ENCODE measurements around the gene MRPS34.

Gene MRPS34

DNA sequence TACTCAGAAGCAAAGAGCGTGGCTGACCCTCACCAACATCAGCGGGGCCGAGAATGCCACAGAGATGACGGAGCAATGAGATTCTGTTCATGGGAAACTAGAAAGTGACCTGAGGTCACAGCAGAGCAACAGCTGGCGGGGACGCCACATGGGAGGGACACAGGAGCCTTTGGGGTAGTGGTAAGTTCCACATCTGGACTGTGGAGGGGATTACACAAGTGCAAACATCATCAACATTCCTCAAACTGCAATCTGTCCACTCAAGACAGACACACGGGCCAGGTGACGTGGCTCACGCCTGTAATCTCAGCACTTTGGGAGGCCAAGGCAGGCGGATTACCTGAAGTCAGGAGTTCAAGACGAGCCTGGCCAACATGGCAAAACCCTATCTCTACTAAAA, 42.5 kb upstream of the MRPS34 start:
- DNase-seq (ENCODE audit: extremely low read depth, insufficient read length) = no peak

DNA sequence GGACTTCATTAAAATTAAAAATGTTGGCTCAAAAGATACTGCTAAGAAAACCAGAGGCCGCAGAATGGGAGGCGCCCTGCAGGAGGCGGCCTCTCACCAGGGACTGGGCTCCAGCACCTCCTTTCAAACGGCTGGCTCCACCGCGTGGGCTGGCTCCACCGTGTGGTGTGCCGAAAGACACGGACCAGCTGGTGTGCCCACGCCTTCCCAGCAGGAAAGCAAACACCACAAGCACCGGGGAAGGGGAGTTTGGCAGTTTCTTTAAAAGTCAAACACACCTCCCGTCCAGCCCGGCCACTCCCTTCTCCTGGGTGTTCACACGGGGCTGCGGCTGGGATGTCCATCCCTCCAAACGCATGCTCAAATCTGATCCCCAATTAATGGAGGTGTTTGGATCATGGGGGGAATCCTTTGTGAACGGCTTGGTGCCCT, 39.8 kb upstream of the MRPS34 start:
- Histone ChIP-seq H3K27me3 (replicated peaks; ENCODE audit: control insufficient read depth, insufficient read depth, low read length) (no peaks in the 10 kb centered on the region), H3K4me3 (replicated peaks; ENCODE audit: low read depth, low read length) (no peak overlapping the region), H3K36me3 (ENCODE audit: control insufficient read depth, insufficient read depth, low read length) (peaks cover 9% of the 10 kb centered on the region)
- no peak for DNase-seq (ENCODE audit: extremely low read depth, insufficient read length)
- TF ChIP-seq, protein P1, sequence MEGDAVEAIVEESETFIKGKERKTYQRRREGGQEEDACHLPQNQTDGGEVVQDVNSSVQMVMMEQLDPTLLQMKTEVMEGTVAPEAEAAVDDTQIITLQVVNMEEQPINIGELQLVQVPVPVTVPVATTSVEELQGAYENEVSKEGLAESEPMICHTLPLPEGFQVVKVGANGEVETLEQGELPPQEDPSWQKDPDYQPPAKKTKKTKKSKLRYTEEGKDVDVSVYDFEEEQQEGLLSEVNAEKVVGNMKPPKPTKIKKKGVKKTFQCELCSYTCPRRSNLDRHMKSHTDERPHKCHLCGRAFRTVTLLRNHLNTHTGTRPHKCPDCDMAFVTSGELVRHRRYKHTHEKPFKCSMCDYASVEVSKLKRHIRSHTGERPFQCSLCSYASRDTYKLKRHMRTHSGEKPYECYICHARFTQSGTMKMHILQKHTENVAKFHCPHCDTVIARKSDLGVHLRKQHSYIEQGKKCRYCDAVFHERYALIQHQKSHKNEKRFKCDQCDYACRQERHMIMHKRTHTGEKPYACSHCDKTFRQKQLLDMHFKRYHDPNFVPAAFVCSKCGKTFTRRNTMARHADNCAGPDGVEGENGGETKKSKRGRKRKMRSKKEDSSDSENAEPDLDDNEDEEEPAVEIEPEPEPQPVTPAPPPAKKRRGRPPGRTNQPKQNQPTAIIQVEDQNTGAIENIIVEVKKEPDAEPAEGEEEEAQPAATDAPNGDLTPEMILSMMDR (IDR thresholded peaks at IDR 0.05; ENCODE audit: insufficient read depth, low read length, poor library complexity, severe bottlenecking) = peak; percentile 40

More for the DNA sequence above, 42.5 kb upstream of the MRPS34 start:
- Histone ChIP-seq H3K27me3 (replicated peaks; ENCODE audit: control insufficient read depth, insufficient read depth, low read length) (no peaks in the 10 kb centered on the region), H3K4me3 (replicated peaks; ENCODE audit: low read depth, low read length) (no peak overlapping the region), H3K36me3 (ENCODE audit: control insufficient read depth, insufficient read depth, low read length) (peaks cover 4% of the 10 kb centered on the region)
- TF ChIP-seq, protein P1 (IDR thresholded peaks at IDR 0.05; ENCODE audit: insufficient read depth, low read length, poor library complexity, severe bottlenecking) = no peak

DNA sequence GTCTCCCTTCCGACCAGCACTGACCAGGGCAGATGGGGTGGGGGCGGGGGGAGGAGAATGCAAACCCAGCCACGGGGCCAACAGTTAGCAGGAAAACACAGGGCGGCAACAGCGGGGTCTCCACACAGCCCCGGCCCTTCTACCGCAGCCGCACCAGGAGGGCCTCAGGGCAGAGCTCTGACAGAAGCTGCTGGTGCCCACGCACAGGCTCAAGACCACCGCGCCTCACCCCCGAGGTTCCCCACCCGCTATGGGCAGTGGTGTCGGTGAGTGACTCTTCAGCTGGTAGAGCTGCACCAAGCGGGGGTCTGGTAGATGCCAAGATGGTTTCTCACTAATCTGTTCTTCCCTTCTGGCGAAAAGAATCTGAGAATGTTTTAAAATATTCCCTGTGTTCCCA, 37.6 kb upstream of the MRPS34 start:
- TF ChIP-seq, protein P1 (IDR thresholded peaks at IDR 0.05; ENCODE audit: insufficient read depth, low read length, poor library complexity, severe bottlenecking) = no peak
- H3K27me3 ChIP-seq (replicated peaks; ENCODE audit: control insufficient read depth, insufficient read depth, low read length) = no peaks in the 10 kb centered on the region
- DNase-seq (ENCODE audit: extremely low read depth, insufficient read length) = no peak
- peaks cover 7% of the 10 kb centered on the region for H3K36me3 ChIP-seq (ENCODE audit: control insufficient read depth, insufficient read depth, low read length)
- no peak overlapping the region for H3K4me3 ChIP-seq (replicated peaks; ENCODE audit: low read depth, low read length)

DNA sequence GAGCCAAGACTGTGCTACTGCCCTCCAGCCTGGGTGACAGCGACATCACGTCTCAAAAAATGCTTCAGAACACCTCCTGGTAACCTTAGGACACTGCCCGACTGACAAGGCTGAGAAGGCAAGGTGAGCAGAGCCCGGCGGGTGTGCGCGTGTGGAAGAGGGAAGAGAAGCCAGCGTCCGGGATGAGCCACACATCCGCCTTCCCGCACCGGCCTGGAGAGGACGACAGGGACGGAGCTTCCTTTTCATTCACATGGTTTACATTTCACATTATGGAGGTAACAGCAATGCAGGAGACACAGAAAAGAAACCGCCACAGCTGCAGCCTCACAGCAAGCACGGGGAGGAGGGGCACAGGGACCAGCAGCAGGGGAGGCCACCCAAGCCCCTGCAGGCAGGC, 37.2 kb upstream of the MRPS34 start:
- Histone ChIP-seq H3K4me3 (replicated peaks; ENCODE audit: low read depth, low read length) (no peak overlapping the region), H3K27me3 (replicated peaks; ENCODE audit: control insufficient read depth, insufficient read depth, low read length) (no peaks in the 10 kb centered on the region), H3K36me3 (ENCODE audit: control insufficient read depth, insufficient read depth, low read length) (peaks cover 7% of the 10 kb centered on the region)
- TF ChIP-seq, protein P1 (IDR thresholded peaks at IDR 0.05; ENCODE audit: insufficient read depth, low read length, poor library complexity, severe bottlenecking) = no peak
- DNase-seq (ENCODE audit: extremely low read depth, insufficient read length) = no peak

DNA sequence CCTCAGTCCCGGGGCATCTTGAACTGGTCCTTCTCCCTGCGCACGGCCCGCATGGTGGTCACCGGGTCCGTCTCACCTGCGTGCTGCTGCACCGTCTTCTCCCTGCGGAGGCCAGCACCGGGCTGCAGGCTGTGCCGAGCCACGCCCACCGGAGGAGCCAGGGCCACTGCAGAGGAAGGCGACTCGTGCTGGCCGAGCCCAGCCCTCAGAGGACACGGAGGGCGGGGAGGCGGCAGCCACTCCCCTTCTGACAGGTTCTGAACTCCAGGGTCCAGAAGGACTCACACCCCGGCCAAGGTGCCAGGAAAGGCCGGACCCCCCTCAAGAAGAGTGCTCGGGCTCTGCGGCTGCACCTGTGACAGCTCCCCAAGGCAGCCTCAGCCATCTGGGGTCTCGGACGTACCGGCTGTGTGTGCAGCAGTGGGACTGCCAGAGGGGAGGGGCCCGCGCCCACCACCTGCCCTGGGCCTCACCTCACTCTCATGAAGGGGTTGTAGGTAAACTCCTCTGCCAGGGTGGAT, 36.4 kb upstream of the MRPS34 start:
- H3K36me3 ChIP-seq (ENCODE audit: control insufficient read depth, insufficient read depth, low read length) = peaks cover 7% of the 10 kb centered on the region
- DNase-seq (ENCODE audit: extremely low read depth, insufficient read length) = peak; percentile 8
- H3K27me3 ChIP-seq (replicated peaks; ENCODE audit: control insufficient read depth, insufficient read depth, low read length) = no peaks in the 10 kb centered on the region
- no peak overlapping the region for H3K4me3 ChIP-seq (replicated peaks; ENCODE audit: low read depth, low read length)
- TF ChIP-seq, protein P1 (IDR thresholded peaks at IDR 0.05; ENCODE audit: insufficient read depth, low read length, poor library complexity, severe bottlenecking) = no peak

DNA sequence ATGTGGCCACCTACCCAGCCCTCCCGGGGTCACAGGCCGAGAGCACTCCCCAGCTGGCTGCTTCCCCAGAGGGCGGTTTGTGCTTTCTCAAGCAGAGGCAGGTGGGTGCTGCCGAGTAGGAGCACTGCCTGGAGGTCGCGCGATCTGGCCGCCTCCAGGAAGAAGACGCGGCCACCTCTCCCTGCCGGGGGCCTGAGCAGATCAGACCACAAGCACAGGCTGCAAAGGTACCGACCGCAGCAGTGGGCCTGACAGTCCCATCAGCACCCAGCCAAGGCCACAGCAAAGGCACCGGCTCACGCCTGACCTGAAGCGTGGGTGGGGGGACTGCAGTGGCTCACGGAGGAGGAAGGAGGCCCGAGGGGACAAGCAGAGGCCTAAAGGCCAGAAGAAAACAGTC, 35.8 kb upstream of the MRPS34 start:
- H3K36me3 ChIP-seq (ENCODE audit: control insufficient read depth, insufficient read depth, low read length) = peaks cover 7% of the 10 kb centered on the region
- no peaks in the 10 kb centered on the region for H3K27me3 ChIP-seq (replicated peaks; ENCODE audit: control insufficient read depth, insufficient read depth, low read length)
- TF ChIP-seq, protein P1 (IDR thresholded peaks at IDR 0.05; ENCODE audit: insufficient read depth, low read length, poor library complexity, severe bottlenecking) = no peak
- DNase-seq (ENCODE audit: extremely low read depth, insufficient read length) = no peak
- no peak overlapping the region for H3K4me3 ChIP-seq (replicated peaks; ENCODE audit: low read depth, low read length)

All from GM06990 (cell line).